ENCODE data around the gene POLR2E. TPM values are rescaled to one million over a fixed set of nuclear protein-coding genes. Genes with fewer than 3 reads are reported as not detected.

The POLR2E gene
- total RNA-seq, 2 donors from 2014 or later: 168 to 241 TPM

Other genes with a start within 250 kb of the POLR2E start
- gene ELANE, start 243.1 kb downstream of the POLR2E start, total RNA-seq: not detected
- gene CFD, start 235.7 kb downstream of the POLR2E start, total RNA-seq: under 1 TPM in 1 of 2 donors, not detected in 1; 0.53 TPM
- gene MED16, start 202.2 kb downstream of the POLR2E start, total RNA-seq: 10 to 100 TPM; 46.4 to 79.6 TPM
- not detected for gene RNU6-9, start 201.9 kb downstream of the POLR2E start, total RNA-seq
- 10 to 100 TPM; 48.4 to 68.3 TPM for gene R3HDM4, start 182.2 kb downstream of the POLR2E start, total RNA-seq
- 1 to 10 TPM in 1 of 2 donors, not detected in 1; 1.1 TPM for gene KISS1R, start 178.0 kb downstream of the POLR2E start, total RNA-seq
- gene ARID3A, start 169.3 kb downstream of the POLR2E start, total RNA-seq: 10 to 100 TPM; 42.8 to 46.1 TPM
- gene WDR18, start 111.0 kb downstream of the POLR2E start, total RNA-seq: 100 to 1,000 TPM in 1 of 2 donors, 10 to 100 TPM in 1; 57.8 to 106 TPM
- gene GRIN3B, start 95.0 kb downstream of the POLR2E start, total RNA-seq: not detected
- 100 to 1,000 TPM; 150 to 267 TPM for gene TMEM259, start 74.3 kb downstream of the POLR2E start, total RNA-seq
- gene RNU6-2, start 73.9 kb downstream of the POLR2E start, total RNA-seq: not detected
- gene CNN2, start 68.8 kb downstream of the POLR2E start, total RNA-seq: 100 to 1,000 TPM; 119 to 141 TPM
- 10 to 100 TPM; 53.7 to 69.9 TPM for gene ABCA7, start 55.3 kb downstream of the POLR2E start, total RNA-seq
- gene ARHGAP45, start 28.2 kb downstream of the POLR2E start, total RNA-seq: 100 to 1,000 TPM; 320 to 338 TPM
- gene GPX4, start 8.6 kb upstream of the POLR2E start, total RNA-seq: 100 to 1,000 TPM in 1 of 2 donors, 10 to 100 TPM in 1; 86.4 to 174 TPM
- 100 to 1,000 TPM; 204 to 205 TPM for gene SBNO2, start 78.9 kb upstream of the POLR2E start, total RNA-seq
- gene STK11, start 110.4 kb upstream of the POLR2E start, total RNA-seq: 10 to 100 TPM; 50.9 to 79.2 TPM
- under 1 TPM in 1 of 2 donors, not detected in 1; 0.28 TPM for gene CBARP, start 142.6 kb upstream of the POLR2E start, total RNA-seq
- gene ATP5F1D, start 146.4 kb upstream of the POLR2E start, total RNA-seq: 100 to 1,000 TPM; 163 to 215 TPM
- 10 to 100 TPM; 85.9 to 88.3 TPM for gene MIDN, start 153.2 kb upstream of the POLR2E start, total RNA-seq
- gene CIRBP, start 174.0 kb upstream of the POLR2E start, total RNA-seq: 100 to 1,000 TPM; 226 to 251 TPM
- gene FAM174C, start 180.2 kb upstream of the POLR2E start, total RNA-seq: 10 to 100 TPM; 59.5 to 94.2 TPM
- gene EFNA2, start 190.5 kb upstream of the POLR2E start, total RNA-seq: not detected